K562 (cell line): ENCODE measurements around the gene INSR. TPM values are rescaled to one million over a fixed set of nuclear protein-coding genes. Genes with fewer than 3 reads are reported as not detected.

Source experiments
- ATAC-seq: fragments of 200-7000 bp; cut with Tn5 transposase; 3 replicates; pipeline ENCODE4 v1.9.1; 2020; ENCODE audit warnings: moderate library complexity
- BruUV-seq: library from RNA; stranded (reverse); fragments of 400-500 nt; replicated peaks from 2 replicates; lab custom pipeline; 2021; lab: Mats Ljungman, UMichigan
- CTCF ChIA-PET: fragments of 300-600 bp; formaldehyde crosslinking; extraction: SDS; loops from one replicate; lab custom pipeline; 2021; ENCODE audit warnings: low intra/inter-chr PET ratio; lab: Yijun Ruan, JAX
- POLR2A ChIA-PET: fragments of 300-600, 350-650 bp; sonication (Branson Sonifier 250); formaldehyde crosslinking; extraction: SDS; loops from one replicate; lab custom pipeline; 2021; ENCODE audit warnings: antibody characterized with exemption, inconsistent platforms; lab: Yijun Ruan, JAX
- DNase-seq, 4 experiments: peaks; one replicate each; pipeline versions ENCODE4 v3.0.0 to v3.0.0-alpha.2; 2011 to 2018; ENCODE audit warnings: low spot score in 3 of 4, mixed read lengths in 3 of 4; ENCODE audit errors: extremely low read depth in 1 of 4
- FAIRE-seq: peaks from 2 replicates; lab custom pipeline; 2011; peaks lifted over from hg19 to GRCh38; lab: Jason Lieb, UNC
- H2AFZ ChIP-seq: 2 replicates; pipeline ENCODE4 v1.6.0; 2011; ENCODE audit warnings: low read depth, low read length, control low read depth, inconsistent platforms
- H3K27ac ChIP-seq: fragments of 200-600 bp; 3 replicates; pipeline ENCODE4 v1.8.0; 2011; ENCODE audit warnings: low read depth, mild to moderate bottlenecking, control low read depth, inconsistent platforms, low read length, moderate library complexity, mixed read lengths; ENCODE audit errors: extremely low read depth
- H3K27me3 ChIP-seq, 2 experiments: fragments of 300-600 bp in 1 of 2; 2 replicates in 1 of 2; 3 replicates in 1 of 2; pipeline versions ENCODE4 v1.6.0 to v1.8.0; 2011; ENCODE audit warnings: inconsistent platforms in 2 of 2, low read length in 2 of 2, mild to moderate bottlenecking in 1 of 2, mixed read lengths in 1 of 2, moderate library complexity in 1 of 2; ENCODE audit not compliant: control insufficient read depth in 2 of 2, insufficient read depth in 2 of 2
- H3K36me3 ChIP-seq: fragments of 300-600 bp; 3 replicates; pipeline ENCODE4 v1.8.0; 2011; ENCODE audit warnings: mild to moderate bottlenecking, low read length, inconsistent platforms; ENCODE audit not compliant: control insufficient read depth, insufficient read depth
- H3K4me1 ChIP-seq, 2 experiments: fragments of 200-600 bp in 1 of 2; replicated peaks in 1 of 2; 2 replicates in 1 of 2; 3 replicates in 1 of 2; pipeline versions ENCODE4 v1.5.1 to v1.8.0; 2011; ENCODE audit warnings: inconsistent platforms in 2 of 2, low read length in 2 of 2, mild to moderate bottlenecking in 1 of 2, mixed read lengths in 1 of 2, moderate library complexity in 1 of 2; ENCODE audit not compliant: control insufficient read depth in 2 of 2, insufficient read depth in 2 of 2
- H3K4me2 ChIP-seq: 2 replicates; pipeline ENCODE4 v1.6.1; 2011; ENCODE audit warnings: low read length, control low read depth, inconsistent platforms, mixed read lengths; ENCODE audit not compliant: insufficient read depth
- H3K4me3 ChIP-seq: fragments of 200-600 bp; sonication (generic), shearing (Covaris generic); 2 replicates; pipeline ENCODE4 v1.5.1; 2016; ENCODE audit warnings: control low read depth, inconsistent platforms
- H3K79me2 ChIP-seq: fragments of 200-600 bp; 3 replicates; pipeline ENCODE4 v1.8.0; 2011; ENCODE audit warnings: low read length, inconsistent platforms; ENCODE audit not compliant: control insufficient read depth, insufficient read depth
- H3K9ac ChIP-seq, 2 experiments: 2 replicates each; pipeline versions ENCODE4 v1.6.0 to v1.6.1; 2011; ENCODE audit warnings: low read depth in 2 of 2, low read length in 2 of 2, control low read depth in 1 of 2, inconsistent platforms in 1 of 2, mild to moderate bottlenecking in 1 of 2, mixed read lengths in 1 of 2; ENCODE audit not compliant: insufficient read depth in 1 of 2
- H3K9me1 ChIP-seq: one replicate; pipeline ENCODE4 v1.6.0; 2011; ENCODE audit warnings: inconsistent platforms, mild to moderate bottlenecking, low read length, moderate library complexity; ENCODE audit not compliant: control insufficient read depth, insufficient read depth
- H3K9me3 ChIP-seq: replicated peaks from 2 replicates; pipeline ENCODE4 v1.5.1; 2011; ENCODE audit warnings: low read depth, low read length, inconsistent platforms; ENCODE audit not compliant: control insufficient read depth, insufficient read depth
- H4K20me1 ChIP-seq: replicated peaks from 2 replicates; pipeline ENCODE4 v1.6.1; 2011; ENCODE audit warnings: low read length, inconsistent platforms, mixed read lengths; ENCODE audit not compliant: control insufficient read depth, insufficient read depth
- ARID1B ChIP-seq: fragments of 450-650 bp; IDR thresholded peaks from 2 replicates; pipeline ENCODE4 v1.6.1; 2016; ENCODE audit warnings: antibody characterized with exemption, mild to moderate bottlenecking, inconsistent platforms
- CREB1 ChIP-seq, 2 experiments: sonication (generic) in 1 of 2; formaldehyde crosslinking in 1 of 2; IDR thresholded peaks; 2 replicates each; pipeline versions ENCODE4 v1.6.1 to v1.8.0; 2012 to 2022; ENCODE audit warnings: inconsistent platforms in 1 of 2, mild to moderate bottlenecking in 1 of 2, missing genetic modification reagents in 1 of 2, moderate library complexity in 1 of 2
- GTF2A2 ChIP-seq: IDR thresholded peaks from 2 replicates; pipeline ENCODE4 v1.6.1; 2016; ENCODE audit warnings: mild to moderate bottlenecking, missing genetic modification characterization, missing compliant biosample characterization
- HNRNPLL ChIP-seq: fragments of 200-400 bp; formaldehyde crosslinking; IDR thresholded peaks from 2 replicates; pipeline ENCODE4 v1.6.1; 2017; ENCODE audit warnings: low read length, low read depth, mild to moderate bottlenecking; ENCODE audit not compliant: poor library complexity, severe bottlenecking
- MED1 ChIP-seq: sonication (generic); formaldehyde crosslinking; IDR thresholded peaks from 2 replicates; pipeline ENCODE4 v1.8.1; 2023; ENCODE audit warnings: missing genetic modification reagents, borderline replicate concordance
- MYNN ChIP-seq, 2 experiments: sonication (generic); formaldehyde crosslinking in 1 of 2; IDR thresholded peaks; 2 replicates each; pipeline versions ENCODE4 v1.5.0 to v1.6.1; 2016 to 2020; ENCODE audit warnings: antibody characterized with exemption in 1 of 2, missing genetic modification reagents in 1 of 2
- RREB1 ChIP-seq: fragments of 250-450 bp; sonication (Bioruptor Pico); IDR thresholded peaks from 2 replicates; pipeline ENCODE4 v1.4.0; 2020
- TAF9B ChIP-seq: fragments of 450-650 bp; IDR thresholded peaks from 2 replicates; pipeline ENCODE4 v1.6.1; 2018; ENCODE audit warnings: mild to moderate bottlenecking; ENCODE audit not compliant: partially characterized antibody
- ZBTB7A ChIP-seq: IDR thresholded peaks from 2 replicates; pipeline ENCODE4 v1.6.1; 2011; ENCODE audit warnings: low read depth, mild to moderate bottlenecking, low read length, moderate library complexity, borderline replicate concordance; ENCODE audit not compliant: control insufficient read depth
- ZMIZ1 ChIP-seq, 2 experiments: fragments of 150-350 bp in 1 of 2; IDR thresholded peaks; 2 replicates each; pipeline ENCODE4 v1.6.1; 2012 to 2016; ENCODE audit warnings: low read depth in 2 of 2, low read length in 2 of 2, mild to moderate bottlenecking in 1 of 2, moderate library complexity in 1 of 2
- ZNF140 ChIP-seq: fragments of 250-450 bp; sonication (Bioruptor Pico); IDR thresholded peaks from 2 replicates; pipeline ENCODE4 v1.8.0; 2021; ENCODE audit warnings: moderate library complexity, mild to moderate bottlenecking, inconsistent platforms
- ZNF224 ChIP-seq: sonication (generic); formaldehyde crosslinking; IDR thresholded peaks from 2 replicates; pipeline ENCODE4 v1.8.0; 2022; ENCODE audit warnings: mild to moderate bottlenecking, missing genetic modification reagents
- ZNF436 ChIP-seq: fragments of 250-450, 450-650 bp; sonication (Bioruptor Pico); formaldehyde crosslinking; IDR thresholded peaks from 2 replicates; pipeline ENCODE4 v1.7.0; 2020; ENCODE audit warnings: mild to moderate bottlenecking
- ZNF586 ChIP-seq: fragments of 450-650 bp; formaldehyde crosslinking; conservative IDR thresholded peaks from 2 replicates; pipeline ENCODE4 v1.4.0; 2020; ENCODE audit warnings: mild to moderate bottlenecking, moderate library complexity
- WGBS: fragments of 100-300 bp; shearing (Covaris generic); methylation state at CpG from one replicate; pipeline ENCODE4 v1.1.6; 2016; ENCODE audit warnings: low coverage, mixed read lengths; ENCODE audit not compliant: insufficient coverage; ENCODE audit errors: missing lambda C conversion rate; 5-methylcytosine and 5-hydroxymethylcytosine counted together
- in situ Hi-C: fragments of 300-500 bp; cut with MboI; formaldehyde crosslinking; loops from 4 replicates; pipeline ENCODE4 v1.15.0; 2018; ENCODE audit warnings: inconsistent platforms, mixed read lengths
- intact Hi-C: fragments of 100-400 bp; cut with micrococcal nuclease; formaldehyde crosslinking; loops from 2 replicates; pipeline ENCODE4 v1.14.2; 2022
- polyA plus RNA-seq, 8 experiments: library from polyadenylated mRNA; depleted of rRNA in 4 of 8; stranded (reverse) in 5 of 8; unstranded in 3 of 8; fragments of >200 nt; fragmentation: Nextera tagmentation in 2 of 8; fragmentation: Illumina TruSeq in 1 of 8; extraction: Ambion mirVana in 2 of 8; extraction: Trizol in 1 of 8; gene quantifications; 2 replicates each; pipeline versions ENCODE4 v1.2.1 to v1.2.3, GENCODE V29; 2011 to 2014; ENCODE audit warnings: inconsistent platforms in 1 of 8, missing spikeins in 1 of 8
- total RNA-seq, 7 experiments: library from RNA; depleted of rRNA in 6 of 7; stranded (reverse); fragments of >200 nt in 6 of 7; fragmentation: Illumina TruSeq in 2 of 7; extraction: Trizol in 2 of 7; gene quantifications; 2 replicates each; pipeline versions ENCODE4 v1.2.1 to v1.2.3, GENCODE V29; 2011 to 2021; ENCODE audit warnings: low replicate concordance in 1 of 7

Gene INSR
- total and polyA plus RNA-seq, 9 of the 15 experiments (the other 6 are each of a cell fraction or from before 2014, with no cell fraction given), result 0.04 to 0.88 (median 0.41) TPM

GRCh38 chr19:7120499-7120898 lies 173.7 kb downstream of the INSR start:
- no peak overlapping the region for H3K27ac ChIP-seq
- no peak overlapping the region for H3K9ac ChIP-seq
- DNase-seq (no peak), FAIRE-seq (no peak), ATAC-seq (no peak)
- intact Hi-C loops (no loop called here), in situ Hi-C loops (no loop called here)
- no peak overlapping the region for H3K4me2 ChIP-seq
- no peaks in the 10 kb centered on the region for H4K20me1 ChIP-seq
- no peaks in the 10 kb centered on the region for H3K4me1 ChIP-seq
- WGBS, result 2% methylated on average over 9 of the region's 10 CpGs
- H3K9me3 ChIP-seq, result no peaks in the 10 kb centered on the region
- H3K27me3 ChIP-seq, result peaks cover 8 to 44% of the 10 kb centered on the region in 2 experiments; a peak in 4 of 5 replicates
- no TSS peak for BruUV-seq
- no peaks in the 10 kb centered on the region for H3K9me1 ChIP-seq
- CTCF ChIA-PET, result no interaction called here
- H2AFZ ChIP-seq, result no peak overlapping the region
- POLR2A ChIA-PET, result no interaction called here
- no peaks in the 10 kb centered on the region for H3K36me3 ChIP-seq
- no peak overlapping the region for H3K4me3 ChIP-seq
- no peaks in the 10 kb centered on the region for H3K79me2 ChIP-seq
- TF ChIP-seq ZMIZ1 (IDR thresholded peaks at IDR 0.05; ENCODE audit: low read depth in 2 of 2, low read length in 2 of 2) (no peak), RREB1 (CRISPR knock-in tag) (no peak), ARID1B (no peak), HNRNPLL (no peak), ZNF436 (CRISPR knock-in tag) (no peak), MYNN (IDR thresholded peaks at IDR 0.05) (no peak), MYNN (CRISPR knock-in tag; IDR thresholded peaks at IDR 0.05) (no peak), ZNF586 (CRISPR knock-in tag) (no peak), MED1 (no peak), ZNF140 (CRISPR knock-in tag) (no peak), ZNF224 (CRISPR knock-in tag) (no peak), CREB1 (IDR thresholded peaks at IDR 0.05) (no peak), CREB1 (CRISPR knock-in tag; IDR thresholded peaks at IDR 0.05) (no peak), TAF9B (no peak), GTF2A2 (tag) (no peak), ZBTB7A (no peak)
